Erythroblast (primary cell): ENCODE data around the gene SIK3.

ENCODE experiments used
- GATA1 ChIP-seq: IDR thresholded peaks from 2 replicates; pipeline ENCODE4 v1.6.1; 2011; ENCODE audit warnings: low read depth, mild to moderate bottlenecking, control low read depth, low read length, moderate library complexity
- POLR2A ChIP-seq: IDR thresholded peaks from 2 replicates; pipeline ENCODE4 v1.6.1; 2011; ENCODE audit warnings: mild to moderate bottlenecking, low read length

DNA sequence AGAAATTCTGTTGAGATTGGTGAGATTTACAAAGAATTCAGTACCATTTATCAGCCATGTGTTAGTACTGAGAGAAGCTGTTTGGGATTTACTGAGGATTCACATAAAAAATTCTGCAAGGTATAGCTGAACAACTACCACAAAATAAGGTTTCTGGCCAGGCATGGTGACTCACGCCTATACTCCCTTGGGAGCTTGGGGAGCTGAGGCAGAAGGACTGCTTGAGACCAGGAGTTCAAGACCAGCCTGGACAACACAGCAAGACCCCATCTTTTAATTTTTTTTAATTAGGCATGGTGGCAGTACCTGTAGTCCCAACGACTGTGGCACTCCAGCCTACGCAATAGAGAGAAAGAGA is 86.7 kb downstream of the SIK3 start:
- TF ChIP-seq POLR2A (no peak), GATA1 (no peak)
